Erythroblast (primary cell): ENCODE data around the gene TBCD.

Source experiments
- DNase-seq, 2 experiments: peaks; one replicate each; lab custom pipeline; 2025; lab: John Stamatoyannopoulos, UW
- GATA1 ChIP-seq: IDR thresholded peaks from 2 replicates; pipeline ENCODE4 v1.6.1; 2011; ENCODE audit warnings: low read depth, mild to moderate bottlenecking, control low read depth, low read length, moderate library complexity
- POLR2A ChIP-seq: IDR thresholded peaks from 2 replicates; pipeline ENCODE4 v1.6.1; 2011; ENCODE audit warnings: mild to moderate bottlenecking, low read length

Gene TBCD

DNA sequence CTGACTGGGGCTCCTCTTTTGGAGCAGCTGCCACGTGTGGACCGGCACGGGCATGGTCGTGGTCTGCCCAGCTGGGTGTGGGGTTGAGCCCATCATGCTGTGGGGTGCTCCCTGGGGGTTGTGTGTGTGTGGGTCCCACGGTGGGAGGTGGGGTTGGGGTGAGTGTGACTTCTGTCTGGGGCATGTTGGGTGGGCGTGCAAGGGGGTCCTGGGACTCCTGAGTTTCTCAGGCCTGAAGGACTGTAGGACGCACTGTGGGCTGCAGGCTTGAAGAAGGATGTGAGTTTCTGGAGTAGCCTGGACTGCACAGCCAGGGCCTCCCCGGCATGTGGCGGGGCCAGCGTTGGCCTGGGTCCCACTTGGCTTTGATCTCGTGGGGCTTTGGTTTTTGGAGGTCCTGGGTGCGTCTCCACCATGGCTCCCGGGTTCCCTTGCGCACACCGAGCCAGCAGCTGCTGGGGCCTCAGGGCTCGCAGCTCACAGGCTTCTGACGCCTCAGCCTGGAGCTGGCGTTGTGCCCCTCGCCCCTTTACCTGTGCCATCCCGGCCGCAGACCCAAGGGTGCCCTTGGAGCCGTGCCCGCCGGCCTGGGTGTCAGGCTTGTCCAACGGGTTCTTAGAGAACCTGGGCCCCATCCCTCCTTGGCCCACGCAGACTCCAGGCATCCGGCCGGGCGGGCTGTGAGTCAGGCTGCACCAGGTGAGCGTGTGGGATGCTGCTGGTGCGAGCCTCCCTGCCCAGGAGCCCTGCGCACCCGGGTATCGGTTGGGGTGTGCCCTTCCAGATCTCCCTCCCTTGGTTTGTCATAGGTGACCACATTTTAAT, 122.4 kb downstream of the TBCD start:
- TF ChIP-seq GATA1, result no peak
- TF ChIP-seq POLR2A, result no peak
- DNase-seq, result no peak

DNA sequence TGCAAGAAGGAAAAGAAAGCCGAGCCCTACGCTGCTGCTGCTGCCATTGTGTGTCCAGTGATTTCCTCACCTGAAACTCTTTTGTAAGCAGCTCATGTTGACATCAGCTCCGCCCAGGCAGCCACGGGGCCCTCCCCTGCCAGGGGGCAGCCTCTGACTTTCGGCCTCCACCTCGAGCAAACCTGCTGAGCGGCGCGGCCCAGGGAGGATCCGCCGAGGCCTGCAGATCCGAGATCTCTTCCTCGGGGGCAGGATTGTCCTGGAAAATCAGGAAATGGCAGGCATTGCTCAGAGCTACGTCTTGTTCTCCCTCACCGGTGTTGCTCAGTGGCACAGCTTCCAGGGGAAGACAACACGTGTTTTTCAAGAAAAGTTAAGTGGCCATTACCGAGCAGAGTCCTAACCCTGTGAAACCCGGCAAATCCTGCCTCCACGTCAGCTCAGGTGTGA, 123.6 kb downstream of the TBCD start:
- DNase-seq, result no peak

DNA sequence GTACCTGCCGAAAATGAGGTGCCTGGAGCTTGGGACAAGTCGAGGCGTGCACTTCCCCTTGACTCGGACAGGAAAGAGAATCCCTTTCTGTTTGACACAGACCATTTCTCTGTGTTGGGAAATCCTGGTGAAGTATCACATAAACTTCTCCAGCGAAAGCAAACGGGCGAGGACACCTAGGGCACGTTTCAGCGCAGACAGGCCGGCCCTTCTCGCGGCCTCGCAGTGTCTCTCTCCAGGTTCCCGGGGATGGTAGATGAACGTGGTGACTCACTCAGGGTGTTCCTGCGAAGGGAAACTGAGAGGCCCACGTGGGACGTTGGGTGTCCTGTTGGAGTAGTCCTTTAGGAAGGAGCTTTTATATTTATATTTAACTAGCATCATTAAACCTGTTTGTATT, 124.3 kb downstream of the TBCD start:
- TF ChIP-seq POLR2A (no peak), GATA1 (no peak)
- peak in 1 of 2 experiments; percentile 25 for DNase-seq

More for the DNA sequence above, 123.6 kb downstream of the TBCD start:
- TF ChIP-seq GATA1 (no peak), POLR2A (no peak)

DNA sequence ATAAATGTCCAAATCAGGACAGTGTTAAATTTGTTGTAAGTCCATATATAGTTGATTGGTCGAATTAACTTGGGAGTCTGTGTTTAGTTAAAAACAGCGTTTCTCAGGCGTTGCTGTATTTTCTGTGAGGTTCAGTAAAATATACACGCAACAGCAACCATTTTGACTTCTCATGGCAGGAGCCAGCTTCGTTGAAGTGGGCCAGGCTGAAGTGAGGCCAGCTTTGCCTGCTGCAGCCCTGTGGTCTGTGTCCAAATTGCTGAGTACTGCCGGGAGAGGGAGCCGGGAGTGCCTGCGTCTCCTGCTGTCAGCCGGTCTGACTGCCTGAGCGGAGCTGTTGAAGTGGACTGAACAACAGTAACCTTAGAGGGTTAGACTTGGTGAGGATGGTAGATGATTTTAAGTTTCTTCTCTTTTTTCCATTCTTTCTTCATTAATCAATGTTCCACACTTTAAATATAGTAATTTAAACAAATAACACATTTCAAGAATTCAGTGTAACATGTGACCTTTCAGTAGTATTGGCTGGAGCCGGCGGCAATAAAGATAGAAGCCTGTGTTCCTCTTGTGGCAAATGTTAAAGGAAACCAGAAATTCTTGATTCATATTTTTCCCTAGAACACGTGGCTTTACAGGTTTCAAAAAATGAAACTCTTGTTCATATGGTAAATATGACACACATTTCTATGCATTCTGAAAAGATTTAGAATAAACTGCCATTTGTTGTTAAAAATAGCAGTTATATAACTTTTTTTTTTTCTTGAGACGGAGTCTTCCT, 124.9 kb downstream of the TBCD start:
- TF ChIP-seq POLR2A, result no peak
- no peak for TF ChIP-seq GATA1

DNA sequence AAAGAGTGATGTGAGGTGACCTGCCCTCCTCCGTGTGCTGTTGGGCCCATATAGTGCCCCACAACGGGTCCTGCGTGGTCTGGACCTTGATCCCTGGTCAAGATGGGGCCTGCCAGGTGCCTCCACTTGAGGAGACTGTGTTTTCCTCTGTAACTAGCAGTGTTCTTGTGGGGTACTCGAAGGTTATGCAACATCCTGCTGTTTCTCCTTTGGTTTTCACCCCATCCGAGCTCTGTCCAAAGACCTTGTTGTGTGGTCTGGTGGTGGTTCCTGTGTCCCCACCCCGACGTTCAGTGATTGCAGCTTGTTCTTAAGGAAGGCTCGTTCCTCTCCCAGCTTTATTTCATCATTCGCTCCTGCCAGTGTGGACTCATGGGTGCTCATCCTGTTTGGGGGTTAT, 126.7 kb downstream of the TBCD start:
- DNase-seq, result no peak
- TF ChIP-seq POLR2A, result no peak
- TF ChIP-seq GATA1, result no peak

More for the DNA sequence above, 124.9 kb downstream of the TBCD start:
- DNase-seq, result peak; percentile 73 to 77

DNA sequence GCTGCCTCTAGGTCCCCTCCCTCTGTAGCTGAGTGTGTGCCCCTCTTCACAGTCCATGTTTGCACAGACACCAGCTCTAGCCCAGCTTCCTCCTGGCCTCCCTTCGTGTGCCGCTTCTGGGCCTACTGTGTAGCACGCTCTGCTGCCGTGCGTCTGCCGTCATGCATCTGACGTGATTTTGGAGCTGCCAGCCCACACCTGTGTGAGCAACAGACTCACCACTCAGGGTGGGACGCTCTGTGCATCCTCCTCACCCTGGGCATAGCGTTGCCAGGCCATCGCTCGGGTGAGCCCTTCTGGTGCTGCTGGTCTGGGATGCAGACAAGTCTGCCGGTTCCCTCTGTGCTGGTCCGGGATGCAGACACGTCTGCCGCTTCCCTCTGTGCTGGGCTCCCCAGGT, 127.4 kb downstream of the TBCD start:
- no peak for DNase-seq
- TF ChIP-seq POLR2A (no peak), GATA1 (no peak)

DNA sequence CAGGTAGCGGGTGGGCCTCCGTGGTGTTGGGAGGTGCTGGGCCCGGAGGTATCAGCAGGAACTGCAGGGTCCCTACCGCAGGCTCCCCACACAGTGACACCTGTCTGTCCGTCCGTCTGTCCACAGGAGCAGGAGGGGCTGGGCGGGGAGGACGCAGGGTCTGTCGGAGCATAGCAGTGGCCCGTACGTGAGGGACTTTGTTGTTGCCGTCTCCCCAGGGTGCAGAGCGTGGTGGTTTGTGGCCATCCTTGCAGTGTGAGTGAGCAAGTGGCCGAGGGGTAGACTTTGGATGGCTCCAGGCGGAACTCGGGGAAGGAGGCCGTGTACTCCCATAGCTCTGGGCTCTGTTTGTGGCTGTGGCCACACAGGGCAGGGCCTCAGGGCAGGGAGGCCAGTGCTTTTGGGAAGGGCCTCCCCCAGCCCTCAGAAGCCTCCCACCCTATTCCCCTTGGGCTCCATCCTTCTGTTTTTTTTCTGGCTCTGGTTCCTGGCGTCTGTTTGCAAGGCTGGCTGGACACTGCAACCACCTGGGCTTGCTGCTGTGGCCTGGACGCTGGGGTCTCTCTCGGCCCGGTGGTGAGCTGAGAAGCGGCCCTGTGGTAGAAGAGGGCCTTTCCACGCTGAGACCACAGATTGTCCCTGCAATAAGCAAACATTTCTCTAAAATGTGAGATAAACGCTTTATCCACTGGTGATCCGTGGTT, 128.9 kb downstream of the TBCD start:
- DNase-seq, result no peak
- no peak for TF ChIP-seq POLR2A
- no peak for TF ChIP-seq GATA1

DNA sequence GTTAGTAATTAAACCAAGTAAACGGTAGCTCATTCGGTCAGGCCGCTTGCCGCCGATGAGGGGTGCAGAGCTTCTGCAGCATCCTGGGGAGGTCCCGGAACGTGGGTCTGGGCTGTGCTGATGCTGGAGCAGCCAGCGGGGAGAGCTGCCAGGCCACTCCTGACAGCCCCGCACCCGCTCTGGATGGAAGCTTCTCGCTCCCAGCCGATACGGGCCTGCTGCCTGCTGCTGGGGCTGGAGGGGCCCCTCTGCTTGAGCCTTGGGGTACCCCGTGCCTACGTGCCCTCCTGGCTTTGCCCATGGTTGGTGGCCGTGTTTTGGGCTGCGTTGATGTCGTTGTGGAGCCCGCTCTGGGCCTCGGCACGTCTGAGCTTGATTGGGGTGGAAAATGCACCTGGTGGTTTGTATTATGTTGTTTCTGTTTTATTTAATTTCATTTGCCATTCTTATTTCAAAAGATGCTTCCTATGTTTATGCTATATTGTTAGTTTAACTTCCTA, 129.5 kb downstream of the TBCD start:
- no peak for TF ChIP-seq GATA1
- TF ChIP-seq POLR2A, result no peak
- no peak for DNase-seq

DNA sequence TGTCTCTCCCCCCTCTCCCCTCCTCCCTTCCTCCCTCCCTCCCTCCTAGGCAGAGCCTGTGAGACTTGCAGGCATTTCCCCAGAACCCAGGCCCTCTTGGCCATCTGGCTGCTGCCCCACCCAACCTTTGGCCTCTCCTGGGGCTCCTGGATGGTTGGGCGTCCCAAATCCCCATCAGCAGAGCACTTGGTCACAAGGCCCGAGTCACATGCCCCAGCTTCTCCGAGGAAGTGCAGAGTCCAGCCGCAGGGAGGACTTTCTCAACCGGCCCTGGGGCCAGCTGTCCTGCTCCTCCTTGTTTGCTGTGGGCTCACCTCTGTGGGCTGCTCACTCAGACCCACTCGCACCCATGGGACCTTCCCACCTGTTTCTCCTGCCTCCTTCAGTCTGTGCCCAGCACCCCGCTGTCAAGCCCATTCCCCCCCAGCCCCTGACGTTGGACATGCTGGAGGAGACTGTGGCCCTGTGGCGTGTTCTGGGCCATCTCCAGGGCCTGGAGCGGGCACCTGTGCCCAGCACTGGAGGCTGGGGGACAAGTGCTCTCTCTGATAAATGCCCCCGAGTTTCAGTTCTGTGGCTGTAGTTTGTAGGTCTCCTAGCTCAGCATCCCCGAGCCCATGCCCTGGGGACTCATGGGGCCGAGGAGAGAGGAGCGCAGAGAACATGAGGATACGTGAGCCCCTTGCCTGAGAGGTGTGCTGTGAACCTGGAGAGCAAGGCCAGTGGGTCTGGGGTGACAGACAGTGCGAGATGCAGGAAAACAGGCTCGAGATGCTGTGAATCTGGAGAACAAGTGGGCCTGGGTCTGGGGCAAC, 130.2 kb downstream of the TBCD start:
- DNase-seq, result peak; percentile 31 to 45
- no peak for TF ChIP-seq POLR2A
- TF ChIP-seq GATA1, result no peak

DNA sequence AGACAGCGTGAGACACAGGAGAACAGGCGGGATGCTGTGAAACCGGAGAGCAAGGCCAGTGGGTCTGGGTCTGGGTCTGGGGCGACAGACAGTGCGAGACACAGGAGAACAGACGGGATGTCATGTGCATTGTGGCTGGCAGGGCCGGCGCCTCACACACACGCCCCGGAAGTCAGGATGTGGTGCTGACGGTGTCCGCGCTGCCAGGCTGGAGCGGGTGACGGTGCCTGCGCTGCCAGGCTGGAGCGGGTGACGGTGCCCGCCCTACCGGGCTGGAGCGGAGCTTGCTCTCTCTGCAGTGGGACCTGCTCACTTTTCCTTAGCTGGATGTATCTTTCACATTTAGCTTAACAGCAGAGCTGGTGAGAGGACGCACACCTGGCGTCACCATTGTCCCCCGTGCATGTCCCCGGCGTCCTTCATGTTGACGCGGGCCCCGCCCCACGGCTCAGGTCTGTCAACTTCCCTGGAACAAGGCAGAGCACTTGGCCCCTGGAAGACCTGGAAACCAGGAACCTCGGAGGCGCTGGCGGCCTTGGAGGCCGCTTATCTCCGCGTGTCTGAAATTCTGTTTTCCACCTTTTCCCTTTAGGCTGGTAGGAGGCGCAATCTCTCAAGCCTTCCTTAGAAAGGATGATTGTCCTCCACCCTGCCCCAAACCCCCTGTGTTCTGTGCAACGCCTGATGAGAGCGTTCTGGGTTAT, 131.0 kb downstream of the TBCD start:
- TF ChIP-seq GATA1, result no peak
- no peak for DNase-seq

DNA sequence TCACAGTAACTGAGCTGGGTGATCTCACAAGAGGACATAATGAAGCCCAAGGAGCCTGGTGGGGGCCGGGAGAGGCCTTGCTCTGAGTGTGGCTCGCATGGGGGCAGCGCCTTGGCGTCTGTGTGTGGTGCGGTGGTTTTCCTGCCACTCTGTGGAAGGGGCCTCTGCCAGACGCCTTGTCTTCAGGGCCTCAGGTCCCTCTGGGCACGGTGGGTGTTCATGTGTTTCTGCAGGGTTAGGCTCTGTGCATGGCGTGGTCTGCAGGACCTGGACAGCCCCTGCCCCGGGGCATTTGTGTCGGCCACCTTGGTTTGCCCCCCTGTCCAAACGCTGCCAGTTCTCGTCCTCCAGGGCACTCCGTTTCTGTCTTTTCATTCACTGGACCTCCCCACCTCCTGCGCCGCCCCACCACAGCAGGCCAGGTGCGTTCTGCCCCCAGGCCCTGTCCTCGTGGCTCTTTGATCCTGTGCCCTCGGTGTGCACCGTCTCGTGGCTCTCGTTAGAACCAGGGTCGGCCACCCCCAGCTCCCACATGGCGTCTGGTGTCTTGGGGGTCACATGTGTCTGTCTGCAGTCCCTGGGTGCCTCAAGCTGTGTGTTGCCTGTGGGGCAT, 131.7 kb downstream of the TBCD start:
- no peak for DNase-seq

DNA sequence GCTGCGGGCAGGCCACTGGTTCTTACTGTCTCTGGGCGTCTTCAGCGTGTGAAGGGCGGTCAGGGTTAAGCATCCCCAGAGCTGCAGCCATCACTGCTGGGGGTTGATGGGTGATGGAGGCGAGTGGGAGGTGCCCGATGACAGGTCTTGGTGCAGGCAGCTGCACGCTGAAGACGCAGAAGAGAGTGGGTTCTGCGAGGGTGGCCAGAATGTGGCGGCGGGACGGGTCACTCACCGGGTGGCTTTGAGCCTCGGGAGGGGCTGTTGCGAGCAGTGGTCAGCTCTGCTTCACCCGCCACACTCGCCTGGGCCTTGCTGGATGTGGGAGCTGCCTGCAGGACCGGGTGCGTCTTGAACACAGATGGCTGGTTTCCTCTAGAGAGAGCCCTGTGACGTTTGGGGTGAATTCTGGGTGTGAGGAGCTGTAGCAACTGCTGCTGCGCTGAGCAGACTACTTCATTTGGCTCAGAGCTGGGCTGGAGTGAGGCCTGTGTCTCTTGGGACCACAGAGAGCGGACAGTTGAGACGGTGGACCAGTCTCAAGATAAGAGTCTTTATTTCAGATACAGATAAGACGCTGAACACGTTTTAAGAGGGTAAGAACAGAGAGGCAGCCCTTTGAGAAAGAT, 132.6 kb downstream of the TBCD start:
- peak; percentile 54 to 63 for DNase-seq
- TF ChIP-seq GATA1, result no peak
- TF ChIP-seq POLR2A, result no peak

More for the DNA sequence above, 131.7 kb downstream of the TBCD start:
- TF ChIP-seq POLR2A (no peak), GATA1 (no peak)
